Brain microvascular endothelial cell (primary cell): Measurements from ENCODE around the gene NSUN2.

Experiments
- DNase-seq: peaks from one replicate; pipeline ENCODE4 v3.0.0-alpha.2; 2020
- H3K27ac ChIP-seq: fragments of 250-450 bp; sonication (Bioruptor Pico); 2 replicates; pipeline ENCODE4 v1.5.1; 2020; ENCODE audit warnings: mild to moderate bottlenecking, moderate library complexity
- H3K27me3 ChIP-seq: fragments of 250-450 bp; sonication (Bioruptor Pico); replicated peaks from 2 replicates; pipeline ENCODE4 v1.5.1; 2020; ENCODE audit warnings: mild to moderate bottlenecking
- H3K36me3 ChIP-seq: fragments of 250-450 bp; sonication (Bioruptor Pico); replicated peaks from 2 replicates; pipeline ENCODE4 v1.5.1; 2020; ENCODE audit warnings: mild to moderate bottlenecking
- H3K4me3 ChIP-seq: 2 replicates; pipeline ENCODE4 v1.5.1; 2011; ENCODE audit warnings: low read depth, mild to moderate bottlenecking, control low read depth, low read length, moderate library complexity
- CTCF ChIP-seq: IDR thresholded peaks from 2 replicates; pipeline ENCODE4 v1.5.1; 2011; ENCODE audit warnings: low read depth, mild to moderate bottlenecking, moderate library complexity, low read length, control low read depth, inconsistent platforms; ENCODE audit errors: missing control alignments
- in situ Hi-C: cut with HindIII; loops from 2 replicates; pipeline ENCODE4 v1.10.0; 2017; ENCODE audit warnings: low sequenced_read_pairs, low pct_ligation_motif_present

Gene NSUN2

GRCh38 chr5:6608016-6608415 is 24.8 kb downstream of the NSUN2 start:
- H3K4me3 ChIP-seq, result no peak overlapping the region
- in situ Hi-C loops, result no loop called here
- H3K27ac ChIP-seq, result no peak overlapping the region
- H3K36me3 ChIP-seq, result peaks cover 90% of the 10 kb centered on the region
- no peaks in the 10 kb centered on the region for H3K27me3 ChIP-seq
- DNase-seq, result no peak
- TF ChIP-seq CTCF, result no peak

GRCh38 chr5:6607559-6607936 is 25.3 kb downstream of the NSUN2 start:
- DNase-seq, result no peak
- Histone ChIP-seq H3K27ac (no peak overlapping the region), H3K36me3 (peaks cover 89% of the 10 kb centered on the region), H3K4me3 (no peak overlapping the region), H3K27me3 (no peaks in the 10 kb centered on the region)
- in situ Hi-C loops, result no loop called here
- no peak for TF ChIP-seq CTCF

- no peaks in the 10 kb centered on the region for H3K27me3 ChIP-seq
- peaks cover 90% of the 10 kb centered on the region for H3K36me3 ChIP-seq
- no peak overlapping the region for H3K4me3 ChIP-seq
- TF ChIP-seq CTCF, result no peak
- in situ Hi-C loops, result no loop called here
- DNase-seq, result no peak
- H3K27ac ChIP-seq, result no peak overlapping the region
Observed at GRCh38 chr5:6606884-6607558, 25.8 kb downstream of the NSUN2 start.

- Histone ChIP-seq H3K27ac (no peak overlapping the region), H3K4me3 (no peak overlapping the region), H3K36me3 (peaks cover 92% of the 10 kb centered on the region), H3K27me3 (no peaks in the 10 kb centered on the region)
- no peak for TF ChIP-seq CTCF
- in situ Hi-C loops, result no loop called here
- DNase-seq, result no peak
Observed at GRCh38 chr5:6604946-6605345, 27.9 kb downstream of the NSUN2 start.

- H3K36me3 ChIP-seq, result peaks cover 90% of the 10 kb centered on the region
- no peak overlapping the region for H3K27ac ChIP-seq
- H3K4me3 ChIP-seq, result no peak overlapping the region
- in situ Hi-C loops, result no loop called here
- TF ChIP-seq CTCF, result no peak
- no peak for DNase-seq
- H3K27me3 ChIP-seq, result no peaks in the 10 kb centered on the region
Observed at GRCh38 chr5:6604341-6604740, 28.5 kb downstream of the NSUN2 start.

GRCh38 chr5:6603643-6604042 is 29.2 kb downstream of the NSUN2 start:
- no peak for DNase-seq
- no peaks in the 10 kb centered on the region for H3K27me3 ChIP-seq
- in situ Hi-C loops, result no loop called here
- H3K36me3 ChIP-seq, result peaks cover 86% of the 10 kb centered on the region
- no peak overlapping the region for H3K27ac ChIP-seq
- no peak overlapping the region for H3K4me3 ChIP-seq
- TF ChIP-seq CTCF, result no peak
